ENCODE measurements around the gene BLVRB. TPM values are rescaled to one million over a fixed set of nuclear protein-coding genes. Genes with fewer than 3 reads are reported as not detected.

Gene BLVRB
- total and polyA plus RNA-seq, 2 of the 8 experiments (the other 6 are each of a cell fraction or from before 2014, with no cell fraction given), result 28.7 to 182 TPM

DNA sequence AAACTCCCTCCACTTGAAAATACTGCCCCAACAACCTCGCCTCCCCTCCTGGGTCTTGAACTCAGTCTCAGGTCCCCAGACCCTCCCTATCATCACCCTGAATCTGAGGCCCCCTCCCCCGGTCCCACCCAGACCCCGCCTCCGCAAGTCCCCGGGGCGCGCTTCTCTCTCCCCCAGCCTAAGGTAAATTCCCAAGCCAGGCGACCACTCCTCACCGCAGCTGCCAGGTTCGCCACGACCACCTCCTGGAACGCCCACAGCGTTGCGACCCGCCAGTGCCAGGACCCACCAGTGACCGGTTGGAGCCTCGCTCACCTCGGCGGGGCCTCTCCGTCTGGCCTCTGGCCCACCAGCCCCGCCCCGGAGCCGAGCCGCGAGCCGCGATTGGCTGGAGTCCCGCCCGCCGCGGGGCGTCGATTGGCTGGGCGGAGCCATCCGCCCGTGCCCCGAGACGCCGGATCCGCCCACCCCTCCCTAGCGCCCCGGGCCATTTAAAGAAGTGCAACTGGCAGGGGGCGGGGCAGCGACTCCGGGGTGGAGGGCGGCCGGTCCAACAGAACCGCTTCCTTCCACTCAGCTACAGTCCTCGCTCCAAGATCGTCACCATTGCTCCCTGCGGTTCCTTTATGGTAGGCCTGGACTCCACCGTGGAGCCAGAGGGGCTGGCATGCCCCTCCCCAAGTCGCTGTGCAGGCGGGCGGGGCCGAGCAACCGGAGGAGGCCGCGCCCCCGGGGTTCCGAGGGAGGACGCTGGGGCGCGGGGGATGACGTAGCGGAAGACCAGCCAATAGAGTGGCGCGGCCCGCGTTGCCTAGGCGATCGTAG, 21.3 kb downstream of the BLVRB start, which contains the start of gene SERTAD3:
TSS of gene SERTAD3 (minus strand) at position 336 of the 825 bp plus-strand sequence. CDS start 2,255 bp downstream, outside the sequence.
- peak within 1 kb of the TSS; percentile 94 for H3K56ac ChIP-seq (replicated peaks; ENCODE audit: insufficient read length, low read depth, low read length)
- H3K27me3 ChIP-seq (replicated peaks in 1 of 4; ENCODE audit: control insufficient read depth in 3 of 4, extremely low read depth in 1 of 4, insufficient read depth in 3 of 4, low read length in 3 of 4), result no peaks in the 10 kb centered on the region
- no peak within 1 kb of the TSS for H3K14ac ChIP-seq (ENCODE audit: insufficient read length)
- peak within 1 kb of the TSS; percentile 92 for H2BK12ac ChIP-seq (ENCODE audit: low read depth, low read length)
- no peak within 1 kb of the TSS for H3K23ac ChIP-seq (ENCODE audit: insufficient read length)
- peak within 1 kb of the TSS; percentile 98 for H4K5ac ChIP-seq (ENCODE audit: insufficient read length, low read depth, low read length)
- peak within 1 kb of the TSS; percentile 93 for H3K4ac ChIP-seq (replicated peaks; ENCODE audit: insufficient read length, low read depth, low read length)
- peak; percentile 85 to 97 for DNase-seq (ENCODE audit: low read depth in 1 of 2, low spot score in 2 of 2)
- H3K9me3 ChIP-seq (ENCODE audit: insufficient read depth in 2 of 2, low read depth in 1 of 2, low read length in 1 of 2), result no peaks in the 10 kb centered on the region
- CTCF ChIA-PET (ENCODE audit: partially characterized antibody), result interaction anchor here (0.8 to 5.1 kb wide), 5 partner anchors 9 to 24 kb away, joined by 3 to 29 read pairs (median 9); partner anchors contain the start of gene BLVRB
- no peaks in the 10 kb centered on the region; the same call in 1 of the 2 replicates for H3K79me1 ChIP-seq (ENCODE audit: low read depth, low read length)
- POLR2A ChIA-PET (ENCODE audit: partially characterized antibody), result interaction anchor here (0.7 to 4.4 kb wide), 19 partner anchors 9 to 131 kb away, joined by 3 to 40 read pairs (median 7); partner anchors contain the start of genes BLVRB, PRX, SERTAD1 and SPTBN4
- H3K4me3 ChIP-seq (ENCODE audit: extremely low read depth in 1 of 4, insufficient read depth in 2 of 4, low read depth in 3 of 4, low read length in 4 of 4), result peak within 1 kb of the TSS; percentile 97 to 99 (median 98)
- H3K18ac ChIP-seq (ENCODE audit: extremely low read depth, low read length), result peak within 1 kb of the TSS; percentile 100
- peak within 1 kb of the TSS; percentile 89 for H3K27ac ChIP-seq (ENCODE audit: low read depth, low read length)
- peak within 1 kb of the TSS; percentile 64; the same call in 1 of the 2 replicates for H4K8ac ChIP-seq (ENCODE audit: extremely low read depth, insufficient read depth, low read length)
- peak within 1 kb of the TSS; percentile 77; the same call in 1 of the 2 replicates for H2AK5ac ChIP-seq (ENCODE audit: low read depth, low read length)
- peak within 1 kb of the TSS; percentile 47 for H2BK120ac ChIP-seq (replicated peaks; ENCODE audit: low read depth, low read length)
- no peak for FAIRE-seq
- H4K91ac ChIP-seq (replicated peaks; ENCODE audit: insufficient read length, low read length), result peak within 1 kb of the TSS; percentile 52
- peaks cover 3 to 9% (median 7%) of the 10 kb centered on the region in 4 experiments; a peak in 6 of 7 replicates for H3K4me1 ChIP-seq (replicated peaks in 1 of 4; ENCODE audit: control insufficient read depth in 3 of 4, insufficient read depth in 4 of 4, low read length in 3 of 4)
- 1% methylated on average over 29 of the region's 72 CpGs; no CpG with 5 or more reads in 1 of the 2 experiments for WGBS, 2 experiments (ENCODE audit: extremely low coverage in 1 of 2, insufficient coverage in 1 of 2, insufficient read length in 1 of 2, insufficient replicate concordance in 2 of 2, low coverage in 1 of 2, low lambda C conversion rate in 2 of 2, missing lambda C conversion rate in 1 of 2)
- H2BK20ac ChIP-seq (ENCODE audit: low read length), result no peak within 1 kb of the TSS
- peaks cover 7% of the 10 kb centered on the region; the same call in 1 of the 2 replicates for H3K23me2 ChIP-seq (ENCODE audit: low read depth, low read length)
- H2AFZ ChIP-seq (ENCODE audit: low read length), result peak within 1 kb of the TSS; percentile 61; the same call in 1 of the 2 replicates
- H4K20me1 ChIP-seq (replicated peaks in 1 of 2; ENCODE audit: control insufficient read depth in 1 of 2, insufficient read depth in 2 of 2, low read length in 2 of 2), result peaks cover 0 to 5% of the 10 kb centered on the region in 2 experiments
- peak within 1 kb of the TSS; percentile 57 to 92 for H3K4me2 ChIP-seq (ENCODE audit: insufficient read depth in 1 of 2, low read depth in 2 of 2, low read length in 2 of 2)
- H3K36me3 ChIP-seq (ENCODE audit: control insufficient read depth in 2 of 4, insufficient read depth in 4 of 4, low read length in 3 of 4), result peaks cover 9 to 17% (median 11%) of the 10 kb centered on the region in 4 experiments; a peak in 6 of 8 replicates
- H2BK5ac ChIP-seq (ENCODE audit: low read depth, low read length), result peak within 1 kb of the TSS; percentile 99
- H2BK15ac ChIP-seq (ENCODE audit: low read length), result peak within 1 kb of the TSS; percentile 92; the same call in 1 of the 2 replicates
- H3K9ac ChIP-seq (replicated peaks in 1 of 4; ENCODE audit: extremely low read depth in 1 of 4, low read depth in 3 of 4, low read length in 3 of 4), result peak within 1 kb of the TSS; percentile 65 to 96 (median 88)
- H3K79me2 ChIP-seq (ENCODE audit: control insufficient read depth in 1 of 2, insufficient read depth in 2 of 2, low read length in 2 of 2), result peaks cover 0 to 23% of the 10 kb centered on the region in 2 experiments; a peak in 2 of 4 replicates
- TF ChIP-seq SP1 (IDR thresholded peaks at IDR 0.05; ENCODE audit: low read depth, low read length) (peak; percentile 53; the same call in 1 of the 2 replicates), BCL11A (IDR thresholded peaks at IDR 0.05; ENCODE audit: low read depth in 2 of 2, low read length in 2 of 2) (no peak), KDM5A (IDR thresholded peaks at IDR 0.05; ENCODE audit: low read length) (no peak), TAF7 (optimal IDR thresholded peaks at IDR 0.05; ENCODE audit: borderline replicate concordance, low read depth, low read length) (peak; percentile 25), POLR2AphosphoS5 (IDR thresholded peaks at IDR 0.05; ENCODE audit: low read depth, low read length) (peak; percentile 74), SIN3A (conservative IDR thresholded peaks at IDR 0.05 in 1 of 2, IDR thresholded peaks at IDR 0.05 in 1 of 2; ENCODE audit: low read depth in 1 of 2, low read length in 2 of 2) (peak; percentile 8 to 36; a peak in 2 of 4 replicates), HDAC2 (IDR thresholded peaks at IDR 0.05; ENCODE audit: borderline replicate concordance in 1 of 2, low read depth in 2 of 2, low read length in 2 of 2) (no peak), TBP (IDR thresholded peaks at IDR 0.05; ENCODE audit: low read depth, low read length) (peak; percentile 49; the same call in 1 of the 2 replicates)
- TF ChIP-seq, protein P1, sequence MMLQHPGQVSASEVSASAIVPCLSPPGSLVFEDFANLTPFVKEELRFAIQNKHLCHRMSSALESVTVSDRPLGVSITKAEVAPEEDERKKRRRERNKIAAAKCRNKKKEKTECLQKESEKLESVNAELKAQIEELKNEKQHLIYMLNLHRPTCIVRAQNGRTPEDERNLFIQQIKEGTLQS (IDR thresholded peaks at IDR 0.05; ENCODE audit: insufficient read depth, low read depth, low read length), result no peak

All from H1 (cell line).